KMS-11 (cell line): ENCODE measurements around the gene ARL14EP.

Experiments
- H2AFZ ChIP-seq: fragments of 200-600 bp; sonication (generic); 2 replicates; pipeline ENCODE4 v1.6.1; 2016; ENCODE audit warnings: antibody characterized with exemption, mixed run types, low read depth
- H3K27ac ChIP-seq: fragments of 200-600 bp; sonication (generic); 2 replicates; pipeline ENCODE4 v1.6.1; 2016; ENCODE audit warnings: mild to moderate bottlenecking, mixed run types
- H3K27me3 ChIP-seq: fragments of 200-600 bp; sonication (generic); 2 replicates; pipeline ENCODE4 v1.6.1; 2017; ENCODE audit warnings: mild to moderate bottlenecking, low read depth, mixed run types, moderate library complexity; ENCODE audit not compliant: insufficient read depth
- H3K36me3 ChIP-seq: fragments of 200-600 bp; sonication (generic); 2 replicates; pipeline ENCODE4 v1.6.1; 2017; ENCODE audit warnings: mild to moderate bottlenecking, mixed run types; ENCODE audit not compliant: insufficient read depth
- H3K4me1 ChIP-seq: fragments of 200-600 bp; sonication (generic); 2 replicates; pipeline ENCODE4 v1.6.1; 2016; ENCODE audit warnings: mild to moderate bottlenecking, low read depth, mixed run types; ENCODE audit not compliant: poor library complexity, severe bottlenecking
- H3K4me2 ChIP-seq: fragments of 200-600 bp; sonication (generic); 2 replicates; pipeline ENCODE4 v1.7.0; 2016; ENCODE audit warnings: mild to moderate bottlenecking, mixed run types
- H3K4me3 ChIP-seq: fragments of 200-600 bp; sonication (generic); IDR thresholded peaks from 2 replicates; pipeline ENCODE4 v1.6.1; 2017; ENCODE audit warnings: low read depth, low read length, mixed read lengths; ENCODE audit not compliant: insufficient read depth
- H3K79me2 ChIP-seq: fragments of 200-600 bp; sonication (generic); 2 replicates; pipeline ENCODE4 v1.6.1; 2016; ENCODE audit warnings: low read depth, mixed run types; ENCODE audit not compliant: insufficient read depth
- H3K9ac ChIP-seq: fragments of 200-600 bp; sonication (generic); 2 replicates; pipeline ENCODE4 v1.6.1; 2016; ENCODE audit warnings: mild to moderate bottlenecking, mixed run types
- H4K20me1 ChIP-seq: fragments of 200-600 bp; sonication (generic); 2 replicates; pipeline ENCODE4 v1.6.1; 2016; ENCODE audit warnings: mild to moderate bottlenecking, mixed run types; ENCODE audit not compliant: insufficient read depth
- TF ChIP-seq, protein P1 (sequence below): fragments of 200-600 bp; sonication (generic); conservative IDR thresholded peaks from 2 replicates; pipeline ENCODE4 v1.6.1; 2017; ENCODE audit warnings: low read depth, mild to moderate bottlenecking, antibody characterized with exemption, low read length, moderate library complexity, mixed read lengths

ARL14EP gene

DNA sequence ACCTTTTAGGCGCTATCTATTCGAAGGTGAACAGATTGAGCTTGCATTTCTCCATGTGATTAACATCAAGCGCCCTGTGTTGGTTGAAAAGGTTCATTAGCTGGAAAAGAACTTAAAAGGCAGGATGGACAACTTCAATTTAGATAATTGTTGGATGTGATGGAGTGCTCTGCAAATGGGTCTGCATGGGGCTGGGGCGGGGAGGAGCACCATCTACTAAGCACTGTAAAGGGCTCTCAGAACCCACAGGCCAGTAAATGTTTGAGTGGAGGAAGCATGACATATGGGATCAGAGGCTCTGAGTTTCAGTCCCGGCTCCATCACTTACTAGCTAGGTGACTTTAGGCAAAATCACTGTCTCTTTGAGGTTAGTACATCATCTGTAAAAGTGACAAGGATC, 28.2 kb downstream of the ARL14EP start:
- Histone ChIP-seq H3K4me2 (no peak overlapping the region), H4K20me1 (no peaks in the 10 kb centered on the region), H2AFZ (no peak overlapping the region), H3K4me1 (no peaks in the 10 kb centered on the region), H3K9ac (no peak overlapping the region), H3K79me2 (no peaks in the 10 kb centered on the region), H3K27ac (no peak overlapping the region), H3K27me3 (no peaks in the 10 kb centered on the region), H3K36me3 (no peaks in the 10 kb centered on the region), H3K4me3 (no peak overlapping the region)
- TF ChIP-seq, protein P1, sequence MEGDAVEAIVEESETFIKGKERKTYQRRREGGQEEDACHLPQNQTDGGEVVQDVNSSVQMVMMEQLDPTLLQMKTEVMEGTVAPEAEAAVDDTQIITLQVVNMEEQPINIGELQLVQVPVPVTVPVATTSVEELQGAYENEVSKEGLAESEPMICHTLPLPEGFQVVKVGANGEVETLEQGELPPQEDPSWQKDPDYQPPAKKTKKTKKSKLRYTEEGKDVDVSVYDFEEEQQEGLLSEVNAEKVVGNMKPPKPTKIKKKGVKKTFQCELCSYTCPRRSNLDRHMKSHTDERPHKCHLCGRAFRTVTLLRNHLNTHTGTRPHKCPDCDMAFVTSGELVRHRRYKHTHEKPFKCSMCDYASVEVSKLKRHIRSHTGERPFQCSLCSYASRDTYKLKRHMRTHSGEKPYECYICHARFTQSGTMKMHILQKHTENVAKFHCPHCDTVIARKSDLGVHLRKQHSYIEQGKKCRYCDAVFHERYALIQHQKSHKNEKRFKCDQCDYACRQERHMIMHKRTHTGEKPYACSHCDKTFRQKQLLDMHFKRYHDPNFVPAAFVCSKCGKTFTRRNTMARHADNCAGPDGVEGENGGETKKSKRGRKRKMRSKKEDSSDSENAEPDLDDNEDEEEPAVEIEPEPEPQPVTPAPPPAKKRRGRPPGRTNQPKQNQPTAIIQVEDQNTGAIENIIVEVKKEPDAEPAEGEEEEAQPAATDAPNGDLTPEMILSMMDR, result no peak

DNA sequence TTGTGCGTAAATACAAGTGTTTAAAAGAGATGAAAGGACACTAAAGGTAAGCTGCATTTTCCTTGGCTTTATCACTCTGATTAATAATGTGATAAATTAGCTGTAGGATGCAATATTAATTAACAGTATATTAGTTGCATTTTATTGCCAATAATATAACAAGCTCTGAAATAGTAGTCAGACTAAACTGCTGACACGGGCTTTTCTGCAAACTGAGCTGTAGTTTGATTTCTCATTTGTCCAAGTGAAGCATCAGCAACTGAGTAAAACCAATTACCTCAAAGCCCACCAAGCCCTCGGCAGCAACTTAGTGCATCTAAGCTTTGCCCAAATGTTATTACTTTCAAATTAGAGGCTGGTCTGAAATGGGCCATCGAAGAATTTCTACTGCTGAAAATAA, 33.5 kb downstream of the ARL14EP start:
- Histone ChIP-seq H3K27me3 (no peaks in the 10 kb centered on the region), H3K9ac (no peak overlapping the region), H3K4me3 (no peak overlapping the region), H3K79me2 (no peaks in the 10 kb centered on the region), H4K20me1 (no peaks in the 10 kb centered on the region), H2AFZ (no peak overlapping the region), H3K27ac (no peak overlapping the region), H3K4me1 (no peaks in the 10 kb centered on the region), H3K36me3 (no peaks in the 10 kb centered on the region), H3K4me2 (no peak overlapping the region)
- TF ChIP-seq, protein P1, result no peak

DNA sequence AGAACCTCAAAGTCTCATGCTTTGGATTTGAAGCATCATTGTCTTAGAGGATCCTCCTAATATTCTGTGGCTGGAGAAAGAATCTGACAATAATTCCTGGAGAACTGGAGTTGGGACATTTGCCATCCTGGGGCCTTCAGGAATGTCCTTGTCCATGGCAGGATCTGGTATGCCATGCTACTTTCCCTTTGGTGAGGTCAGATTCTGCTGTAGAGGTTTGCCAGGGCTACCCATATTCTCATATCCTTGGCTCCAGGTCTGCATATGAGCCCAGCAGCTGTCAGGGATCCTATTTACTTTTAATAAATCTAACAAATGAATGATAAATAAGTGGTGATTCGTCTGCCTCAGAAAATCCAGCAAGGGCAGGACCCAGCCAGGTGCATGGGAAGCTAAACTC, 35.0 kb downstream of the ARL14EP start:
- Histone ChIP-seq H3K27me3 (no peaks in the 10 kb centered on the region), H2AFZ (no peak overlapping the region), H4K20me1 (no peaks in the 10 kb centered on the region), H3K9ac (no peak overlapping the region), H3K79me2 (no peaks in the 10 kb centered on the region), H3K4me2 (no peak overlapping the region), H3K36me3 (no peaks in the 10 kb centered on the region), H3K27ac (no peak overlapping the region), H3K4me1 (no peaks in the 10 kb centered on the region), H3K4me3 (no peak overlapping the region)
- TF ChIP-seq, protein P1, result no peak

DNA sequence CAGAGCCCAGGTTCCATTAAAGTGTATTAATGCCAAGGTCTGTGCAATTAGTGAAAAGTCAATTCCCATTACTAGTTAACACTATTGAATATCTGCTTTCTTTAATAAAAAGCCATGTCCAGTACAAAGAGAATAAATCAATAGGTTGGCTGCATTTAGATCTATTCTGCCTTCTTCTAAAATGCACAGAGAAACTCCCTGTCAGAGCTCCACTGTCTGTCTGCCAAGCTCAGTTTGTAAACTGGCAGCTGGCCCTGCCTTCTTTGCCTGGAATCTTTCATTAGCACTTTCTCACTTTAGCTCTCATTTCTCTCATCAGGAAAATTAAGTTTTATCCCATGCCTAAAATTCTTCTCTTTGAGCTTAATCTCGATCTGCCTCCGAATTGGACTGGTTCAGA, 35.6 kb downstream of the ARL14EP start:
- no peaks in the 10 kb centered on the region for H3K79me2 ChIP-seq
- no peaks in the 10 kb centered on the region for H4K20me1 ChIP-seq
- H3K4me1 ChIP-seq, result no peaks in the 10 kb centered on the region
- TF ChIP-seq, protein P1, result no peak
- H3K27ac ChIP-seq, result no peak overlapping the region
- no peaks in the 10 kb centered on the region for H3K36me3 ChIP-seq
- no peak overlapping the region for H2AFZ ChIP-seq
- no peak overlapping the region for H3K9ac ChIP-seq
- no peak overlapping the region for H3K4me2 ChIP-seq
- H3K4me3 ChIP-seq, result no peak overlapping the region
- H3K27me3 ChIP-seq, result no peaks in the 10 kb centered on the region

DNA sequence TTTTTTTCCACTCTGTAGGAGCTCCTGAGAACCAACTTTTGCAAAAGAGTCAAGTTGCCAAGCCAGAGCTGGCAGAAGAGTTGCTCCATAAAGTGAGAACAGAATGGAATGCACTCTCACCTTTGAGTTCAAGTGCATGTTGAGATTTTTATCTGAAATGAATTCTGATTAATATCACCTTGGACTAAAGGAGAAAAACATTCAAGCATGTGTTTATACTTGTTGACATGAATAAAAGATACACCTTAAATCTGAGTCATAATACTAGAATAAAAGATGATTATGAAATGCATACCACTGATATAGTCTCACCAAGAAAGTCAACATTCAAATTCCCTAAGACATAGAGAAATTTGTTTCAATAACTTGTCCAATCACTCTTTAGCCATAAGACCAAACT, 37.8 kb downstream of the ARL14EP start:
- no peaks in the 10 kb centered on the region for H4K20me1 ChIP-seq
- no peak overlapping the region for H3K9ac ChIP-seq
- no peak overlapping the region for H3K4me2 ChIP-seq
- TF ChIP-seq, protein P1, result no peak
- no peak overlapping the region for H3K27ac ChIP-seq
- H3K27me3 ChIP-seq, result no peaks in the 10 kb centered on the region
- no peak overlapping the region for H2AFZ ChIP-seq
- H3K4me3 ChIP-seq, result no peak overlapping the region
- no peaks in the 10 kb centered on the region for H3K79me2 ChIP-seq
- no peaks in the 10 kb centered on the region for H3K36me3 ChIP-seq
- no peaks in the 10 kb centered on the region for H3K4me1 ChIP-seq
